HEK293 (cell line): Measurements from ENCODE around the gene BORCS6.
A peak's percentile ranks its signal among the peaks of the same experiment; 100 is the strongest.

Experiments used
- CTCF ChIA-PET: fragments of 350-600 bp; formaldehyde crosslinking; extraction: SDS; loops from one replicate; lab custom pipeline; 2021; ENCODE audit warnings: antibody characterized with exemption; lab: Yijun Ruan, JAX
- POLR2A ChIA-PET: fragments of 300-600 bp; formaldehyde crosslinking; extraction: SDS; loops from one replicate; lab custom pipeline; 2020; ENCODE audit warnings: antibody characterized with exemption, inconsistent platforms; lab: Yijun Ruan, JAX
- H3K27ac ChIP-seq: fragments of 200-500 bp; sonication (Bioruptor generic); 2 replicates; pipeline ENCODE4 v1.5.1; 2014; ENCODE audit warnings: low read depth, low read length, control low read depth, inconsistent platforms; ENCODE audit errors: extremely low read depth
- H3K36me3 ChIP-seq, 2 experiments: fragments of 200-500 bp in 1 of 2; sonication (Bioruptor generic) in 1 of 2; 1 replicate in 1 of 2; 2 replicates in 1 of 2; pipeline ENCODE4 v1.5.1; 2014 to 2017; ENCODE audit warnings: inconsistent platforms in 2 of 2, low read length in 2 of 2; ENCODE audit not compliant: control insufficient read depth in 2 of 2, insufficient read depth in 1 of 2
- H3K4me1 ChIP-seq: fragments of 200-500 bp; sonication (Bioruptor generic); 2 replicates; pipeline ENCODE4 v1.5.1; 2014; ENCODE audit warnings: mild to moderate bottlenecking, low read length, inconsistent platforms; ENCODE audit not compliant: control insufficient read depth, insufficient read depth
- H3K4me3 ChIP-seq: 2 replicates; pipeline ENCODE4 v1.5.1; 2011; ENCODE audit warnings: low read depth, mild to moderate bottlenecking, control low read depth, low read length, moderate library complexity
- H3K9me3 ChIP-seq: fragments of 200-500 bp; sonication (Bioruptor generic); 2 replicates; pipeline ENCODE4 v1.5.1; 2014; ENCODE audit warnings: low read depth, low read length, inconsistent platforms; ENCODE audit not compliant: control insufficient read depth, insufficient read depth
- KLF1 ChIP-seq: fragments of 450-650 bp; formaldehyde crosslinking; IDR thresholded peaks from 2 replicates; pipeline ENCODE4 v1.5.1; 2016; ENCODE audit warnings: missing biosample characterization, missing genetic modification characterization
- OSR2 ChIP-seq: fragments of 450-650 bp; formaldehyde crosslinking; IDR thresholded peaks from 2 replicates; pipeline ENCODE4 v1.5.1; 2016; ENCODE audit warnings: missing biosample characterization, missing genetic modification characterization
- RBAK ChIP-seq: fragments of 450-650 bp; formaldehyde crosslinking; IDR thresholded peaks from 2 replicates; pipeline ENCODE4 v1.5.1; 2016; ENCODE audit warnings: missing biosample characterization, missing genetic modification characterization
- SCRT1 ChIP-seq: fragments of 450-650 bp; formaldehyde crosslinking; IDR thresholded peaks from 2 replicates; pipeline ENCODE4 v1.5.1; 2016; ENCODE audit warnings: missing biosample characterization, missing genetic modification characterization, borderline replicate concordance
- SP3 ChIP-seq: fragments of 450-650 bp; formaldehyde crosslinking; IDR thresholded peaks from 2 replicates; pipeline ENCODE4 v1.5.1; 2016; ENCODE audit warnings: missing biosample characterization, missing genetic modification characterization
- TRIM28 ChIP-seq: IDR thresholded peaks from 2 replicates; pipeline ENCODE4 v1.6.1; 2011; ENCODE audit warnings: low read length, control low read depth, borderline replicate concordance
- YY1 ChIP-seq: fragments of 450-650 bp; formaldehyde crosslinking; IDR thresholded peaks from 2 replicates; pipeline ENCODE4 v1.5.1; 2018; ENCODE audit warnings: missing biosample characterization, missing genetic modification characterization
- ZBTB11 ChIP-seq: fragments of 450-650 bp; formaldehyde crosslinking; conservative IDR thresholded peaks from 2 replicates; pipeline ENCODE4 v1.5.1; 2016; ENCODE audit warnings: low read depth, missing biosample characterization, missing genetic modification characterization
- ZBTB44 ChIP-seq: fragments of 450-650 bp; IDR thresholded peaks from 2 replicates; pipeline ENCODE4 v1.5.1; 2018; ENCODE audit warnings: missing biosample characterization, mild to moderate bottlenecking, missing genetic modification characterization
- ZBTB8A ChIP-seq: fragments of 450-650 bp; formaldehyde crosslinking; IDR thresholded peaks from 2 replicates; pipeline ENCODE4 v1.5.1; 2016; ENCODE audit warnings: missing biosample characterization, missing genetic modification characterization
- ZFP37 ChIP-seq: fragments of 450-650 bp; formaldehyde crosslinking; IDR thresholded peaks from 2 replicates; pipeline ENCODE4 v1.5.1; 2016; ENCODE audit warnings: missing biosample characterization, missing genetic modification characterization
- ZNF132 ChIP-seq: fragments of 450-650 bp; formaldehyde crosslinking; IDR thresholded peaks from 2 replicates; pipeline ENCODE4 v1.5.1; 2017; ENCODE audit warnings: missing biosample characterization, missing genetic modification characterization, borderline replicate concordance
- ZNF223 ChIP-seq: fragments of 450-650 bp; formaldehyde crosslinking; IDR thresholded peaks from 2 replicates; pipeline ENCODE4 v1.5.1; 2016; ENCODE audit warnings: missing biosample characterization, missing genetic modification characterization
- ZNF239 ChIP-seq: fragments of 450-650 bp; formaldehyde crosslinking; IDR thresholded peaks from 2 replicates; pipeline ENCODE4 v1.5.1; 2016; ENCODE audit warnings: missing biosample characterization, missing genetic modification characterization
- ZNF266 ChIP-seq: fragments of 450-650 bp; formaldehyde crosslinking; IDR thresholded peaks from 2 replicates; pipeline ENCODE4 v1.5.1; 2016; ENCODE audit warnings: missing biosample characterization, missing genetic modification characterization, low read depth
- ZNF341 ChIP-seq: fragments of 450-650 bp; formaldehyde crosslinking; IDR thresholded peaks from 2 replicates; pipeline ENCODE4; 2016; ENCODE audit warnings: low read depth, missing biosample characterization, missing genetic modification characterization
- ZNF404 ChIP-seq: fragments of 450-650 bp; formaldehyde crosslinking; IDR thresholded peaks from 2 replicates; pipeline ENCODE4 v1.5.1; 2017; ENCODE audit warnings: missing biosample characterization, missing genetic modification characterization
- ZSCAN30 ChIP-seq: fragments of 450-650 bp; IDR thresholded peaks from 2 replicates; pipeline ENCODE4 v1.5.1; 2018; ENCODE audit warnings: missing biosample characterization, mild to moderate bottlenecking, missing genetic modification characterization, moderate library complexity
- TF ChIP-seq, protein P1 (sequence below): fragments of 450-650 bp; formaldehyde crosslinking; IDR thresholded peaks from 2 replicates; pipeline ENCODE4 v1.5.1; 2016; ENCODE audit warnings: missing biosample characterization, missing genetic modification characterization, low read depth
- TF ChIP-seq, protein P2 (sequence below): fragments of 450-650 bp; formaldehyde crosslinking; IDR thresholded peaks from 2 replicates; pipeline ENCODE4 v1.5.1; 2016; ENCODE audit warnings: missing biosample characterization, missing genetic modification characterization
- TF ChIP-seq, protein P3 (sequence below): fragments of 450-650 bp; formaldehyde crosslinking; IDR thresholded peaks from 2 replicates; pipeline ENCODE4 v1.5.1; 2016; ENCODE audit warnings: missing biosample characterization, missing genetic modification characterization

BORCS6 gene

GRCh38 chr17:8204761-8205555 is 15.0 kb upstream of the BORCS6 start:
- TF ChIP-seq SCRT1 (tag by site-specific recombination) (no peak), ZNF266 (no peak), TRIM28 (no peak), YY1 (tag by site-specific recombination) (no peak), ZBTB11 (tag by site-specific recombination) (no peak), ZNF404 (tag by site-specific recombination) (no peak), ZNF341 (tag by site-specific recombination) (no peak), ZNF132 (tag by site-specific recombination) (no peak), RBAK (no peak)
- TF ChIP-seq, protein P1, sequence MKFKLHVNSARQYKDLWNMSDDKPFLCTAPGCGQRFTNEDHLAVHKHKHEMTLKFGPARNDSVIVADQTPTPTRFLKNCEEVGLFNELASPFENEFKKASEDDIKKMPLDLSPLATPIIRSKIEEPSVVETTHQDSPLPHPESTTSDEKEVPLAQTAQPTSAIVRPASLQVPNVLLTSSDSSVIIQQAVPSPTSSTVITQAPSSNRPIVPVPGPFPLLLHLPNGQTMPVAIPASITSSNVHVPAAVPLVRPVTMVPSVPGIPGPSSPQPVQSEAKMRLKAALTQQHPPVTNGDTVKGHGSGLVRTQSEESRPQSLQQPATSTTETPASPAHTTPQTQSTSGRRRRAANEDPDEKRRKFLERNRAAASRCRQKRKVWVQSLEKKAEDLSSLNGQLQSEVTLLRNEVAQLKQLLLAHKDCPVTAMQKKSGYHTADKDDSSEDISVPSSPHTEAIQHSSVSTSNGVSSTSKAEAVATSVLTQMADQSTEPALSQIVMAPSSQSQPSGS, result no peak
- TF ChIP-seq, protein P2, sequence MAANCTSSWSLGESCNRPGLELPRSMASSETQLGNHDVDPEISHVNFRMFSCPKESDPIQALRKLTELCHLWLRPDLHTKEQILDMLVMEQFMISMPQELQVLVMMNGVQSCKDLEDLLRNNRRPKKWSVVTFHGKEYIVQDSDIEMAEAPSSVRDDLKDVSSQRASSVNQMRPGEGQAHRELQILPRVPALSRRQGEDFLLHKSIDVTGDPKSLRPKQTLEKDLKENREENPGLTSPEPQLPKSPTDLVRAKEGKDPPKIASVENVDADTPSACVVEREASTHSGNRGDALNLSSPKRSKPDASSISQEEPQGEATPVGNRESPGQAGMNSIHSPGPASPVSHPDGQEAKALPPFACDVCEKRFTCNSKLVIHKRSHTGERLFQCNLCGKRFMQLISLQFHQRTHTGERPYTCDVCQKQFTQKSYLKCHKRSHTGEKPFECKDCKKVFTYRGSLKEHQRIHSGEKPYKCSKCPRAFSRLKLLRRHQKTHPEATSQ (tag by site-specific recombination), result no peak
- no peak overlapping the region for H3K4me3 ChIP-seq
- POLR2A ChIA-PET, result interaction anchor here (0.6 to 16.4 kb wide), 3 partner anchors 14 to 51 kb away, joined by 3 to 394 read pairs (median 218); partner anchors contain the start of gene BORCS6

DNA sequence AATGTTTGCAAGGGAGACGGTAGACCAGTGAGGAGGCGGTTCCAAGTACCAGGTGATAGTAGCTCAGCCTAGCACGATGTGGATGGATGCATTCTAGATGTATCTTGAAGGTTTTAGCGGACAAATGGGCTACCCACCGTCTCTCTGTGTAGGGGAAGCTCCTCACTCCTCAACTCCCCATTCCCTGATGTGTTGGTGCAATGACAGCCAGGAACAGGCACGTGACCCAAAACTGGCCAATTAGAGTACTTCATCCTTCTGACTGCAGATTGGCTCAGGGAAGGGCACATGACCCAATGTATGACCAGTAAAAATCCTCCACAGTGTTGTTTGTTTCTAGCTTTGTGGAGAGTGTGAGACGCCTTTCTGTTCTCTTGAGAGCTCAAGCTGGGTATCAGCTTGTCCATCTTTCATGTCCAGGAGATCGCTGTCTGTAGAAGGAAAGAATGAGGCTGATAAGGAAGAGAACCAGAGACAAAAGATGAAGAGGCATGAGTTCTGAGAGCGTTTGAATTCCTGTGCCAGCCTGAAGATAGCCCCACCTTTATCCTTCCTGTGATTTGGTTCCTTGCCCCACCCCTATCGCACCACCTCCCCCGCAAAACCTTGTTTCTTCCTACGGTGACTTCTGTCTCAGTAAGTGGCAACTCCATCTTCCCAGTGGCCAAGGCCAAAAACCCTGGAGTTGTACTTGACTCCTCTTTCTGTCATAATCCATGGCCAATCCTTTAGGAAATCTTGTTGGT is 2.3 kb upstream of the BORCS6 start:
- H3K4me1 ChIP-seq, result peaks cover 13% of the 10 kb centered on the region
- ChIA-PET POLR2A (interaction anchor here (0.5 to 13.9 kb wide), 13 partner anchors 13 to 261 kb away, joined by 3 to 394 read pairs (median 4); partner anchors contain the start of genes AURKB, CTC1, HES7 and SLC25A35), CTCF (interaction anchor here (0.6 to 1.1 kb wide), 3 partner anchors 12 to 769 kb away, joined by 3 to 6 read pairs (median 3); no protein-coding TSS in a partner anchor)
- no peaks in the 10 kb centered on the region for H3K36me3 ChIP-seq
- no peaks in the 10 kb centered on the region for H3K9me3 ChIP-seq
- peak overlapping the region; percentile 23 for H3K4me3 ChIP-seq
- H3K27ac ChIP-seq, result peak overlapping the region; percentile 54
- no peak for TF ChIP-seq ZBTB44
- 0 out of 2 replicates have a peak, but pooled peaks have one; percentile 26 for TF ChIP-seq ZBTB8A
- peak; percentile 45 for TF ChIP-seq SP3
- no peak for TF ChIP-seq ZNF223 (tag by site-specific recombination)
- TF ChIP-seq KLF1 (tag by site-specific recombination), result peak; percentile 66
- TF ChIP-seq ZNF239 (tag by site-specific recombination), result no peak
- TF ChIP-seq, protein P3, sequence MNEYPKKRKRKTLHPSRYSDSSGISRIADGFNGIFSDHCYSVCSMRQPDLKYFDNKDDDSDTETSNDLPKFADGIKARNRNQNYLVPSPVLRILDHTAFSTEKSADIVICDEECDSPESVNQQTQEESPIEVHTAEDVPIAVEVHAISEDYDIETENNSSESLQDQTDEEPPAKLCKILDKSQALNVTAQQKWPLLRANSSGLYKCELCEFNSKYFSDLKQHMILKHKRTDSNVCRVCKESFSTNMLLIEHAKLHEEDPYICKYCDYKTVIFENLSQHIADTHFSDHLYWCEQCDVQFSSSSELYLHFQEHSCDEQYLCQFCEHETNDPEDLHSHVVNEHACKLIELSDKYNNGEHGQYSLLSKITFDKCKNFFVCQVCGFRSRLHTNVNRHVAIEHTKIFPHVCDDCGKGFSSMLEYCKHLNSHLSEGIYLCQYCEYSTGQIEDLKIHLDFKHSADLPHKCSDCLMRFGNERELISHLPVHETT (tag by site-specific recombination), result peak; percentile 50; the same call in 1 of the 2 replicates
- TF ChIP-seq OSR2 (tag by site-specific recombination), result 0 out of 2 replicates have a peak, but pooled peaks have one; percentile 35
- no peak for TF ChIP-seq ZSCAN30 (tag by site-specific recombination)
- TF ChIP-seq ZFP37 (tag by site-specific recombination), result 0 out of 2 replicates have a peak, but pooled peaks have one; percentile 30

More at GRCh38 chr17:8204761-8205555, 15.0 kb upstream of the BORCS6 start:
- CTCF ChIA-PET, result interaction anchor here (1.4 kb wide), 1 partner anchor 67 kb away, joined by 6 read pairs; no protein-coding TSS in a partner anchor
- Histone ChIP-seq H3K27ac (peak overlapping the region; percentile 49; the same call in 1 of the 2 replicates), H3K36me3 (peaks cover 60 to 66% of the 10 kb centered on the region in 2 experiments), H3K9me3 (no peaks in the 10 kb centered on the region), H3K4me1 (peaks cover 8% of the 10 kb centered on the region)
